Ectodermal cell (in vitro differentiated cells): ENCODE results near the gene AHI1.
"Not testable (repeated sequence)": the region's sequence is repeated elsewhere in the genome, so short reads cannot be mapped to it uniquely, and the experiment has no call there.

ENCODE experiments used
- H3K27ac ChIP-seq: 2 replicates; pipeline ENCODE4 v1.7.0; 2013; ENCODE audit warnings: mild to moderate bottlenecking, low read depth, low read length; ENCODE audit not compliant: insufficient read depth, poor library complexity, severe bottlenecking
- H3K27me3 ChIP-seq: 2 replicates; pipeline ENCODE4 v1.7.0; 2013; ENCODE audit warnings: mild to moderate bottlenecking, low read length; ENCODE audit not compliant: insufficient read depth, control insufficient read depth, poor library complexity, severe bottlenecking
- H3K36me3 ChIP-seq: one replicate; pipeline ENCODE4 v1.7.0; 2013; ENCODE audit warnings: low read length; ENCODE audit not compliant: control insufficient read depth, insufficient read depth
- H3K4me1 ChIP-seq: one replicate; pipeline ENCODE4 v1.7.0; 2013; ENCODE audit warnings: low read length; ENCODE audit not compliant: control insufficient read depth, insufficient read depth
- H3K4me3 ChIP-seq: 2 replicates; pipeline ENCODE4 v1.7.0; 2013; ENCODE audit warnings: low read depth, low read length, control low read depth; ENCODE audit not compliant: insufficient read depth
- H3K9me3 ChIP-seq: 2 replicates; pipeline ENCODE4 v1.7.0; 2013; ENCODE audit warnings: mild to moderate bottlenecking, low read length, moderate library complexity; ENCODE audit not compliant: control insufficient read depth
- WGBS, 2 experiments: methylation state at CpG; one replicate each; pipeline ENCODE4 v1.1.7; 2013; ENCODE audit warnings: missing lambda C conversion rate in 2 of 2; 5-methylcytosine and 5-hydroxymethylcytosine counted together

The AHI1 gene

DNA sequence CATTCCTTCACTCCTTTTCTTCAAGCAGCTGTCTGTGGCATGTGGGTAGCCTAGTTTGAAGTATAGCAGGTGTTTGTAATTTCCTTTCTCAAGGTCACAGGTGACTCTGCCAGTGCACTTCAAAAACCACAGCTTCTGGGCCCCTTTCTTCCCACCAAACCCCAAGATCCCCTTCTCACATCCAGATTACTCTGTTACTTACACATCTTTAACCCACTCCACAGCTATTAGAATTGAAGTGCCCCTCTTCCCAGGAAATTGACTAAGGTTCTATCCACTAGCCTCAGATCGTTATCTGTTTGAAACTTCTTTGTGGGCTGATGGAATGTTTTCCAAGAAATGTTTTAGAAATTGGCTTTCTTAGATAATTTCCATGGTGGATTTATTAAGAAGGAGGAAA, 150.8 kb downstream of the AHI1 start:
- no peaks in the 10 kb centered on the region for H3K27me3 ChIP-seq
- H3K27ac ChIP-seq = no peak overlapping the region
- no peaks in the 10 kb centered on the region for H3K36me3 ChIP-seq
- WGBS, 2 experiments = 91 to 100% methylated on average over 1 of the region's 1 CpG
- no peaks in the 10 kb centered on the region for H3K9me3 ChIP-seq
- H3K4me3 ChIP-seq = no peak overlapping the region
- no peaks in the 10 kb centered on the region for H3K4me1 ChIP-seq

DNA sequence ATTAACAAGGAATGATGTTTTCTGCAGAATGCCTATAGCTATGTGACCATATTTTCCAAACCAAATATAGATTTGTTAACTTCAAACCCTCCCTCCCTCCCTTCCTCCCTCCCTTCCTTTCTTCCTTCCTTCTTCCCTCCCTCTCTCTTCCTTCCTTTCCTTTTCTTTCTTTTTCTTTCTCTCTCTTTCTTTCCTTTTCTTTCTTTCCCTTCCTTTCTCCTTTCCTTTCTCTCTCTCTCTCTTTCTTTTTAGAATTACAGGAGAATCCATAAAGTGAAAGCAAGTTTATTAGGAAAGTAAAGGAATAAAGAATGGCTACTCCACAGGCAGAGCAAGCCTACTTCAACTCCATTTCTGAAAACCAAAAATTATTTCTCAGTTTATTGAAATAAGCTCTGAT, 153.0 kb downstream of the AHI1 start:
- Histone ChIP-seq H3K27ac (no peak overlapping the region), H3K27me3 (no peaks in the 10 kb centered on the region), H3K36me3 (no peaks in the 10 kb centered on the region), H3K4me1 (no peaks in the 10 kb centered on the region), H3K4me3 (no peak overlapping the region), H3K9me3 (no peaks in the 10 kb centered on the region)

DNA sequence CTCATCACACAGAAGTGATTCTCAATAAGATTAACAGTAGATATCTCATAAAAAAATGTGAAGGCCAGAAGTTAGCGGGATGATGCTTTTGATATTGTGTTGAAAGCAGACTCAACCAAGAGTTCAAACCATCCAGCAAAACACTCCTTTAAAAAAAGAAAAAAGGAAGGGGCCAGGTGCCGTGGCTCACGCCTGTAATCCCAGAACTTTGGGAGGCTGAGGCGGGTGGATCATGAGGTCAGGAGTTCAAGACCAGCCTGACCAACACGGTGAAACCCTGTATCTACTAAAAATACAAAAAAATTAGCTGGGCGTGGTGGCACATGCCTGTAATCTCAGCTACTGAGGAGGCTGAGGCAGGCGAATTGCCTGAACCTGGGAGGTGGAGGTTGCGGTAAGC, 157.6 kb downstream of the AHI1 start:
- 90 to 94% methylated on average over 7 of the region's 8 CpGs for WGBS, 2 experiments
- H3K9me3 ChIP-seq, H3K4me3 ChIP-seq, H3K4me1 ChIP-seq, H3K36me3 ChIP-seq, H3K27ac ChIP-seq, H3K27me3 ChIP-seq: not testable (repeated sequence)

DNA sequence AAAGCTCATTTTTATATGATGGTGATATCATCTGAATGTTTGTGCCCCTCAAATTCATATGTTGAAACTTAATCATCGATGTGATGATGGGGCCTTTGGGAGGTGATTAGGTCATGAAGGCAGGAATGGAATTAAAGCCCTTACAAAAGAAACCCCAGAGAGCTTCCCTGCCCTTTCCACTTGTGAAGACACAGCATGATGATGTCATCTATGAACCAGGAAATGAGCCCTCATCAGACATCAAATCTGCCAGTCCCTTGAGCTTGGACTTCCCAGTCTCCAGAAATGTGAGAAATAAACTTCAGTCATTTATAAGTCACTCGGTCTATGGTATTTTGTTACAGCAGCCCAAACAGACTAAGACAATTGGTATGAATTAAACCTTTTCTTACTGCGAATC, 163.4 kb downstream of the AHI1 start:
- WGBS, 2 experiments = 90 to 99% methylated on average over 2 to 3 of the region's 3 CpGs
- H3K27me3 ChIP-seq = no peaks in the 10 kb centered on the region

DNA sequence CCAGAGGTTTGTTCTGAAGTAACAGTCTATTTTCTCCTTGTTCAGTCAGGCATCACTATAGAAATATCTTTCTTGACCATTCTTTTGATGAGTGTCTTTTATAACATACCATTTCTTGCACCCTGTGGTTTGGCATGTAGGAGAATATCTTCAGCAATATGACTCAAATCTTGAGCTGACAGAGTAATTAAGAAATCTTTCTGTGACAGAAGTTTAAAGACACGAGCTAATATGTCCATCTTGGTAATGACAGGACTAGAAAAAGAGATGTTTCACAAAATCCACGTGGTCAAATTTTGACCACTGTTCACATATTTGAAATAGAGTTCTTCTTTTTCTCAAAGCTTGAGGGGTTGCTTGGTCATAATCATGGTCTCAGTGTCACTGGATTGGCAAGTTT, 166.5 kb downstream of the AHI1 start:
- Histone ChIP-seq H3K36me3 (no peaks in the 10 kb centered on the region), H3K4me1 (no peaks in the 10 kb centered on the region), H3K4me3 (no peak overlapping the region), H3K27ac (no peak overlapping the region), H3K27me3 (no peaks in the 10 kb centered on the region), H3K9me3 (no peaks in the 10 kb centered on the region)
- 95 to 98% methylated on average over 2 of the region's 2 CpGs for WGBS, 2 experiments

More for the DNA sequence above, 163.4 kb downstream of the AHI1 start:
- H3K27ac ChIP-seq = no peak overlapping the region
- H3K9me3 ChIP-seq = no peaks in the 10 kb centered on the region
- no peaks in the 10 kb centered on the region for H3K36me3 ChIP-seq
- no peaks in the 10 kb centered on the region for H3K4me1 ChIP-seq
- no peak overlapping the region for H3K4me3 ChIP-seq

DNA sequence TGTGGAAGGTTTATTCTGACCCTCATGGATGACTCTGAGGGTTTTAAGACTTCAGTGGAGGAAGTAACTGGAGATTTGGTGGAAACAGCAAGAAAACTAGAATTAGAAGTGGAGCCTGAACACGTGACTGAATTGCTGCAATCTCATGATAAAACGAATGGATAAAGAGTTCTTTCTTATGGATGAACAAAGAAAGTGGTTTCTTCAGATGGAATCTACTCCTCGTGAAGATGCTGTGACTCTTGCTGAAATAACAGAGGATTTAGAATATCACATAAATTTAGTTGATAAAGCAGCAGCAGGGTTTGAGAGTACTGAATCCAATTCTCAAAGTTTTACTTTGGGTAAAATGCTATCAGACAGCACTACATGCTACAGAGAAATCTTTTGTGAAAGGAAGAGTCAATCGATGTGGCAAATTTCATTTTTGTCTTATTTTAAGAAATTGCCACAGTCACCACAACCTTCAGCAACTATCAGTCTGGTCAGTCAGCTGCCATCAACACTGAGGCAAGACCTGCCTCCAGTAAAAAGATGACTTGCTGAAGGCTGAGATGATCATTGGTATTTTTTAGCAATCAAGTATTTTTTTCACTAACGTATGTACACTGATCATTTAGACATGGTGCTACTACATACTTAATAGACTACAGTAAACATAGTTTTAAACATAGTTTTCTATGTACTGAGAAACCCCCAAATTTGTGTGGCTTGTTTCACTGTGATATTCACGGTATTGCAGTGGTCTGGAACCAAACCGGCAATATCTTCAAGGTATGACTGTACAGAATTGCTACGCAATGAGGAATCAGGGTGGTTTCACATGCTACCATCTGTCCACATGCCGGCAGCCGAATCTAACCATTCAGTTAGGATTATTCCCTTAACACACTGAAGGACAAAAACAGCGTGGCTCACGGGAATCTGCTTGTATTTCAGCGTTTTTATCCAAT, 167.4 kb downstream of the AHI1 start:
- Histone ChIP-seq H3K4me1 (no peaks in the 10 kb centered on the region), H3K27me3 (no peaks in the 10 kb centered on the region), H3K36me3 (no peaks in the 10 kb centered on the region), H3K4me3 (no peak overlapping the region), H3K27ac (no peak overlapping the region), H3K9me3 (no peaks in the 10 kb centered on the region)
- WGBS, 2 experiments = 93 to 94% methylated on average over 12 to 13 of the region's 13 CpGs

DNA sequence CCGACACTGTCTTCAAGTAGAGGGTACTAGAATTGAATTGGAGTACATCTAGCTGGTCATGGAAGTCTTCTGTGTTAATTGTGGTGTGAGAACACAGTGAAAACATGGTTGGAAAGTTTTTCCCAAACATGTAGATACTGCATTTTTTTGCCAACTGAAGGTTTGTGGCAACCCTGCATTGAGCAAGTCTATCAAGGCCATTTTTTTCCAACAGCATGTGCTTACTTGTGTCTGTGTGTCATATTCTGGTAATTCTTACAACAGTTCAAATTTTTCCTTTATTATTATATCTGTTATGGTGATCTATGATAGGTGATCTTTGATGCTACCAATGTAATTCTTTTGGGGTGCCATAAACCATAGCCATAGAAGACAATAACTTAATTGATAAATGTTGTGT, 169.4 kb downstream of the AHI1 start:
- no peaks in the 10 kb centered on the region for H3K4me1 ChIP-seq
- no peaks in the 10 kb centered on the region for H3K36me3 ChIP-seq
- H3K27ac ChIP-seq = no peak overlapping the region
- no peak overlapping the region for H3K4me3 ChIP-seq
- H3K27me3 ChIP-seq = no peaks in the 10 kb centered on the region
- WGBS, 2 experiments = 88 to 90% methylated on average over 1 of the region's 1 CpG
- no peaks in the 10 kb centered on the region for H3K9me3 ChIP-seq

DNA sequence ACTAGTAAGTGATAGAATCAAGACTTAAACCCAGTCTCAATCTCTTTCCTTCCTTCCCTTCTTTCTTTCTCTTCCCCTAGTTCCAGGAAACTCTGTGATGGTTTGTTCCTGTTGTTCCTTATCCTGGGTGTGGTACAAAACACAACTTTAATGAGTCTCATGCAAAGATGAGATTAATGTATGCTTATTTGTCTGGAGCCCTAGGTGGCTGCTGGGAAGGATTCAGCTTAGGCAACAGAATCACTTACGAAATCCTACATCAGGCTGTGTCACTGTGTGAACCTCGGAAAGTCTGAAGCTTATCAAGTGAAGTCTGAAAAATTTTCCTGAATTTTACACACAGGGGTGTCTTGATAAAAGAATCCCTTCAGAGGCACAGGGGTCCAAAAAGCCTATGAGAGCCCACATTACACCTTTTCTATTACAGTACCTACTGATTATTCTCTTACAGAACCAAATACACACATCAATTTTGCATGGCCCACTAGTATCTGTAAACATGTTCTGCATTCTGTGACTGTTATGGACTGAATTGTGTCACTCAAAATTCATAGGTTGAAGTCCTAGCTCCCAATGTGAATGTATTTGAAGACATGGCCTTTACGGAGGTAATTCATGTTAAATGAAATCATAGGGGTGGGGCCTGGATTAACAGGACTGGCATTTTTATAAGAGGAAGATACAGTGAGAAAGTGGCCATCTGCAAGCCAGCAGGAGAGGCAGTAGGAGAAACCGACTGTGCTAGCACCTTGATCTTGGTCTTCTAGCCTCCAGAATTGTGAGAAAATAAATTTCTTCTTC, 171.7 kb downstream of the AHI1 start:
- Histone ChIP-seq H3K4me1 (no peaks in the 10 kb centered on the region), H3K27ac (no peak overlapping the region), H3K36me3 (no peaks in the 10 kb centered on the region), H3K9me3 (no peaks in the 10 kb centered on the region), H3K27me3 (no peaks in the 10 kb centered on the region), H3K4me3 (no peak overlapping the region)
- WGBS, 2 experiments = 92 to 96% methylated on average over 4 of the region's 4 CpGs

DNA sequence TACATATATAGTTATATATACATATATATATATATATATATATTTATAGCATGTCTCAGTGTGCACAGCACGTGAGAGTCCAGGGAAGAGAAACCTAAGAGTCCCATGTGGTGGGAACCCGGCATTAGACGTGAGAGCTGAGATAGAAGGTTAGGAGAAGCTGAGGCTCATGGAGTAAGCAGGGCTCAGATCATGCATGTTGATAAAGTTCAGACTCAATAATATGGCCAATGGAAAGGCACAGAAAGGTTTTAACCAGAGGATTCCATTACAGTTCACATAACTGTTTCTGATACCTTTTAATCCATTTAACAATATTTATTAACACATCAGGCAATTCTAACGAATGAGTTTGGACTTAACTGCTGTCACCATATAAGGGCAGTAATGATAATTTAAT, 173.0 kb downstream of the AHI1 start:
- Histone ChIP-seq H3K9me3 (no peaks in the 10 kb centered on the region), H3K27me3 (no peaks in the 10 kb centered on the region), H3K27ac (no peak overlapping the region), H3K4me3 (no peak overlapping the region), H3K4me1 (no peaks in the 10 kb centered on the region), H3K36me3 (no peaks in the 10 kb centered on the region)
- 94 to 99% methylated on average over 4 of the region's 4 CpGs for WGBS, 2 experiments

DNA sequence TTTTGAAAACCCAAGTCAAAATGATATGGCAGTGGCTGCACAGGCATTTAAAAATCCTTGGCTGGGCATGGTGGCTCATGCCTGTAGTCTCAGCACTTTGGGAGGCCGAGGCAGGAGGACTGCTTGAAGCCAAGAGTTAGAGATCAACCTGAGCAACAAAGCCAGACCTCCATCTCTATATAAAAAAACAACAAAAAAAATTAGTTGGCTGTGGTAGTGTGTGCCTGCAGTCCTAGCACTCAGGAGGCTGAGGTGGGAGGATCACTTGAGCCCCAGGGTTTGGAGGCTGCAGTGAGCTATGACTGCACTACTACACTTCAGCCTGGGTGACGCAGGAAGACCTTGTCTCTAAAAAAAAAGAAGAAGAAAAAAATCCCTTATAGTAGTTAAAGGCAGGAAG, 173.6 kb downstream of the AHI1 start:
- H3K36me3 ChIP-seq = no peaks in the 10 kb centered on the region
- H3K9me3 ChIP-seq = no peaks in the 10 kb centered on the region
- H3K27ac ChIP-seq = no peak overlapping the region
- H3K4me1 ChIP-seq = no peaks in the 10 kb centered on the region
- H3K4me3 ChIP-seq = no peak overlapping the region
- WGBS, 2 experiments = 71 to 100% methylated on average over 1 to 2 of the region's 2 CpGs
- H3K27me3 ChIP-seq = no peaks in the 10 kb centered on the region
